ENCODE results near the gene CGB5. TPM values are rescaled to one million over a fixed set of nuclear protein-coding genes. Genes with fewer than 3 reads are reported as not detected.

The CGB5 gene
- total RNA-seq, 1 experiment from 2014 or later: not detected

- Histone ChIP-seq H3K27ac (ENCODE audit: low read length) (peak within 1 kb of the TSS; percentile 51), H3K4me3 (ENCODE audit: low read depth in 2 of 2, low read length in 2 of 2) (peak within 1 kb of the TSS; percentile 49 to 64), H3K4me1 (ENCODE audit: control insufficient read depth, insufficient read depth, low read length) (no peaks in the 10 kb centered on the region), H3K9me3 (ENCODE audit: control insufficient read depth, insufficient read depth, low read depth, low read length) (no peaks in the 10 kb centered on the region), H3K27me3 (ENCODE audit: control insufficient read depth, insufficient read depth, low read length) (no peaks in the 10 kb centered on the region), H3K36me3 (ENCODE audit: control insufficient read depth, insufficient read depth, low read length) (no peaks in the 10 kb centered on the region)
- ATAC-seq: peak; percentile 81
- no TSS peak for BruUV-seq (replicated peaks)
- TF ChIP-seq REST (IDR thresholded peaks at IDR 0.05; ENCODE audit: insufficient read depth in 1 of 2, low read depth in 2 of 2, low read length in 1 of 2): no peak
- TF ChIP-seq CTCF (IDR thresholded peaks at IDR 0.05): no peak
- TF ChIP-seq TCF7L2 (IDR thresholded peaks at IDR 0.05; ENCODE audit: low read depth, low read length): no peak
- TF ChIP-seq SIN3A (IDR thresholded peaks at IDR 0.05; ENCODE audit: borderline replicate concordance, insufficient read depth, low read depth, low read length): no peak
- no peak for TF ChIP-seq POLR2AphosphoS5 (IDR thresholded peaks at IDR 0.05; ENCODE audit: low read depth, low read length)
- no peak for DNase-seq (ENCODE audit: low read depth, low spot score)
- intact Hi-C loops (cut with micrococcal nuclease; ENCODE audit: unreplicated experiment) (no loop called here), in situ Hi-C loops (cut with HindIII; ENCODE audit: low pct_unique_long_range_greater_than_20kb, low sequenced_read_pairs) (no loop called here)
- ChIA-PET POLR2A (no interaction called here), CTCF (interaction anchor here (1.0 kb wide), 1 partner anchor 60 kb away, joined by 3 read pairs; no protein-coding TSS in a partner anchor)
Measured at GRCh38 chr19:49057636-49058234, 14.1 kb downstream of the CGB5 start, which contains the start of gene CGB7. TSS of gene CGB7 (minus strand) at chr19:49057749. CDS start at chr19:49055375, 2,374 bp downstream.

GRCh38 chr19:49058562-49058961 is 14.9 kb downstream of the CGB5 start:
- CTCF ChIA-PET: interaction anchor here (0.7 to 0.8 kb wide), 2 partner anchors 41 to 77 kb away, joined by 3 to 4 read pairs; no protein-coding TSS in a partner anchor
- POLR2A ChIA-PET: no interaction called here
- BruUV-seq (replicated peaks): no TSS peak
- TF ChIP-seq TCF7L2 (IDR thresholded peaks at IDR 0.05; ENCODE audit: low read depth, low read length) (no peak), SIN3A (IDR thresholded peaks at IDR 0.05; ENCODE audit: borderline replicate concordance, insufficient read depth, low read depth, low read length) (no peak), POLR2AphosphoS5 (IDR thresholded peaks at IDR 0.05; ENCODE audit: low read depth, low read length) (no peak), REST (IDR thresholded peaks at IDR 0.05; ENCODE audit: insufficient read depth in 1 of 2, low read depth in 2 of 2, low read length in 1 of 2) (no peak), CTCF (IDR thresholded peaks at IDR 0.05) (no peak)
- intact Hi-C loops (cut with micrococcal nuclease; ENCODE audit: unreplicated experiment) (no loop called here), in situ Hi-C loops (cut with HindIII; ENCODE audit: low pct_unique_long_range_greater_than_20kb, low sequenced_read_pairs) (no loop called here)
- H3K27me3 ChIP-seq (ENCODE audit: control insufficient read depth, insufficient read depth, low read length): no peaks in the 10 kb centered on the region
- H3K36me3 ChIP-seq (ENCODE audit: control insufficient read depth, insufficient read depth, low read length): no peaks in the 10 kb centered on the region
- DNase-seq (ENCODE audit: low read depth, low spot score): no peak
- ATAC-seq: no peak
- no peak overlapping the region for H3K27ac ChIP-seq (ENCODE audit: low read length)
- H3K9me3 ChIP-seq (ENCODE audit: control insufficient read depth, insufficient read depth, low read depth, low read length): no peaks in the 10 kb centered on the region
- H3K4me3 ChIP-seq (ENCODE audit: low read depth in 2 of 2, low read length in 2 of 2): no peak overlapping the region
- H3K4me1 ChIP-seq (ENCODE audit: control insufficient read depth, insufficient read depth, low read length): no peaks in the 10 kb centered on the region

All from Panc1 (cell line).